SK-N-SH treated with all-trans-retinoic acid at 6 μM for 48 hours (cell line): ENCODE measurements around the gene KCNG4.

Source experiments
- ATAC-seq: fragments of 200-7000 bp; cut with Tn5 transposase; 3 replicates; pipeline ENCODE4 v1.9.1; 2020; ENCODE audit warnings: mild to moderate bottlenecking, moderate library complexity
- ARNTL ChIP-seq: fragments of 450-650 bp; formaldehyde crosslinking; IDR thresholded peaks from 2 replicates; pipeline ENCODE4 v1.5.0; 2020; ENCODE audit warnings: low read depth, mild to moderate bottlenecking, moderate library complexity, borderline replicate concordance
- BACH2 ChIP-seq: fragments of 250-450 bp; sonication (Bioruptor Pico); IDR thresholded peaks from 2 replicates; pipeline ENCODE4 v1.9.0; 2021; ENCODE audit warnings: mild to moderate bottlenecking, borderline replicate concordance
- CSDC2 ChIP-seq: fragments of 250-450 bp; sonication (Bioruptor Pico); IDR thresholded peaks from 2 replicates; pipeline ENCODE4 v1.5.0; 2020; ENCODE audit warnings: mild to moderate bottlenecking, moderate library complexity
- ESRRG ChIP-seq: fragments of 250-450 bp; sonication (Bioruptor Pico); IDR thresholded peaks from 2 replicates; pipeline ENCODE4 v1.6.1; 2021; ENCODE audit warnings: mild to moderate bottlenecking
- GLIS3 ChIP-seq: fragments of 250-450 bp; sonication (Bioruptor Pico); IDR thresholded peaks from 2 replicates; pipeline ENCODE4 v1.5.0; 2020; ENCODE audit warnings: mild to moderate bottlenecking, moderate library complexity
- ISL1 ChIP-seq: fragments of 250-450 bp; sonication (Bioruptor Pico); IDR thresholded peaks from 2 replicates; pipeline ENCODE4 v2.1.2; 2022; ENCODE audit warnings: mild to moderate bottlenecking, moderate library complexity
- OSR1 ChIP-seq: fragments of 250-450 bp; sonication (Bioruptor Pico); IDR thresholded peaks from 2 replicates; pipeline ENCODE4 v1.8.0; 2022; ENCODE audit warnings: moderate library complexity, mild to moderate bottlenecking, inconsistent platforms
- PPARA ChIP-seq: fragments of 250-450 bp; sonication (Bioruptor Pico); IDR thresholded peaks from 2 replicates; pipeline ENCODE4 v1.5.0; 2020; ENCODE audit warnings: mild to moderate bottlenecking, borderline replicate concordance
- RARB ChIP-seq: fragments of 250-450 bp; sonication (Bioruptor Pico); IDR thresholded peaks from 2 replicates; pipeline ENCODE4 v1.8.0; 2021; ENCODE audit warnings: mild to moderate bottlenecking, moderate library complexity
- SNAI2 ChIP-seq: fragments of 250-450 bp; sonication (Bioruptor Pico); IDR thresholded peaks from 2 replicates; pipeline ENCODE4 v1.5.0; 2020; ENCODE audit warnings: mild to moderate bottlenecking, moderate library complexity
- TCF4 ChIP-seq: fragments of 250-450 bp; sonication (Bioruptor Pico); IDR thresholded peaks from 2 replicates; pipeline ENCODE4 v1.8.0; 2021; ENCODE audit warnings: mild to moderate bottlenecking, moderate library complexity, borderline replicate concordance
- TOX ChIP-seq: fragments of 250-450 bp; sonication (Bioruptor Pico); IDR thresholded peaks from 2 replicates; pipeline ENCODE4 v1.8.0; 2021; ENCODE audit warnings: mild to moderate bottlenecking, moderate library complexity, borderline replicate concordance
- ZC3H10 ChIP-seq: fragments of 250-450 bp; sonication (Bioruptor Pico); IDR thresholded peaks from 2 replicates; pipeline ENCODE4 v1.5.1; 2021; ENCODE audit warnings: mild to moderate bottlenecking, moderate library complexity
- ZFP3 ChIP-seq: fragments of 250-450 bp; sonication (Bioruptor Pico); IDR thresholded peaks from 2 replicates; pipeline ENCODE4 v1.5.0; 2020; ENCODE audit warnings: mild to moderate bottlenecking, moderate library complexity
- ZFP30 ChIP-seq: fragments of 450-650 bp; formaldehyde crosslinking; IDR thresholded peaks from 2 replicates; pipeline ENCODE4 v1.5.0; 2022; ENCODE audit warnings: mild to moderate bottlenecking, moderate library complexity
- ZNF565 ChIP-seq: fragments of 450-650 bp; formaldehyde crosslinking; conservative IDR thresholded peaks from 2 replicates; pipeline ENCODE4 v1.5.0; 2020; ENCODE audit warnings: low read depth, mild to moderate bottlenecking, moderate library complexity
- ZNF70 ChIP-seq: fragments of 450-650 bp; formaldehyde crosslinking; IDR thresholded peaks from 2 replicates; pipeline ENCODE4 v1.5.0; 2020; ENCODE audit warnings: mild to moderate bottlenecking, moderate library complexity
- ZNF8 ChIP-seq: fragments of 450-650 bp; formaldehyde crosslinking; IDR thresholded peaks from 2 replicates; pipeline ENCODE4 v1.5.0; 2020; ENCODE audit warnings: mild to moderate bottlenecking, moderate library complexity
- TF ChIP-seq, protein P1 (sequence below): fragments of 250-450 bp; sonication (Bioruptor Pico); IDR thresholded peaks from 2 replicates; pipeline ENCODE4 v1.8.0; 2020; ENCODE audit warnings: mild to moderate bottlenecking, moderate library complexity, borderline replicate concordance
- TF ChIP-seq, protein P2 (sequence below): fragments of 250-450 bp; sonication (Bioruptor Pico); IDR thresholded peaks from 2 replicates; pipeline ENCODE4 v1.5.1; 2021; ENCODE audit warnings: mild to moderate bottlenecking, moderate library complexity
- TF ChIP-seq, protein P3 (sequence below): fragments of 250-450 bp; sonication (Bioruptor Pico); IDR thresholded peaks from 2 replicates; pipeline ENCODE4 v1.5.0; 2020; ENCODE audit warnings: mild to moderate bottlenecking, moderate library complexity
- TF ChIP-seq, protein P4 (sequence below): fragments of 250-450 bp; sonication (Bioruptor Pico); IDR thresholded peaks from 2 replicates; pipeline ENCODE4 v1.5.1; 2020; ENCODE audit warnings: low read depth, mild to moderate bottlenecking, moderate library complexity
- TF ChIP-seq, protein P5 (sequence below): fragments of 250-450 bp; sonication (Bioruptor Pico); IDR thresholded peaks from 2 replicates; pipeline ENCODE4 v1.8.0; 2021; ENCODE audit warnings: low read depth, mild to moderate bottlenecking, moderate library complexity, borderline replicate concordance

KCNG4 gene

DNA sequence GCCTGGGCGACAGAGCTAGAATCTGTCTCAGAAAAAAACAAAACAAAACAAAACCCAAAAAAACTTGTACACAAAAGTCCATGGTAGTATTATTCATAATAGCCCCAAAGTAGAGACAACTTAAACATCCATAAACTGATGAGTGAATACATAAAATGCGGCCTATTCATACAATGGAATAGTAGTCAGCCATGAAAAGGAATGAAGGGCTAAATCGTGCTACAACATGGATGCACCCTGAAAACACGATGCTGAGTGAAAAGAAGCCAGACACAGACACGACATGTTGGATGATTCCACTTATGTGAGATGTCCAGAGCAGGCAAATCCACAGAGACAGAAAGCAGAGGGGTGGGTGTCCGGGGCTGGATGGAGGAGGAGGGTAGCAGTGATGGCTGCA is 12.3 kb downstream of the KCNG4 start:
- TF ChIP-seq ZNF565 (CRISPR knock-in tag) = no peak
- TF ChIP-seq, protein P1, sequence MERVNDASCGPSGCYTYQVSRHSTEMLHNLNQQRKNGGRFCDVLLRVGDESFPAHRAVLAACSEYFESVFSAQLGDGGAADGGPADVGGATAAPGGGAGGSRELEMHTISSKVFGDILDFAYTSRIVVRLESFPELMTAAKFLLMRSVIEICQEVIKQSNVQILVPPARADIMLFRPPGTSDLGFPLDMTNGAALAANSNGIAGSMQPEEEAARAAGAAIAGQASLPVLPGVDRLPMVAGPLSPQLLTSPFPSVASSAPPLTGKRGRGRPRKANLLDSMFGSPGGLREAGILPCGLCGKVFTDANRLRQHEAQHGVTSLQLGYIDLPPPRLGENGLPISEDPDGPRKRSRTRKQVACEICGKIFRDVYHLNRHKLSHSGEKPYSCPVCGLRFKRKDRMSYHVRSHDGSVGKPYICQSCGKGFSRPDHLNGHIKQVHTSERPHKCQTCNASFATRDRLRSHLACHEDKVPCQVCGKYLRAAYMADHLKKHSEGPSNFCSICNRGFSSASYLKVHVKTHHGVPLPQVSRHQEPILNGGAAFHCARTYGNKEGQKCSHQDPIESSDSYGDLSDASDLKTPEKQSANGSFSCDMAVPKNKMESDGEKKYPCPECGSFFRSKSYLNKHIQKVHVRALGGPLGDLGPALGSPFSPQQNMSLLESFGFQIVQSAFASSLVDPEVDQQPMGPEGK (CRISPR knock-in tag) = no peak
- TF ChIP-seq ARNTL (CRISPR knock-in tag) = no peak
- TF ChIP-seq TOX (CRISPR knock-in tag) = no peak
- no peak for TF ChIP-seq RARB
- TF ChIP-seq, protein P2, sequence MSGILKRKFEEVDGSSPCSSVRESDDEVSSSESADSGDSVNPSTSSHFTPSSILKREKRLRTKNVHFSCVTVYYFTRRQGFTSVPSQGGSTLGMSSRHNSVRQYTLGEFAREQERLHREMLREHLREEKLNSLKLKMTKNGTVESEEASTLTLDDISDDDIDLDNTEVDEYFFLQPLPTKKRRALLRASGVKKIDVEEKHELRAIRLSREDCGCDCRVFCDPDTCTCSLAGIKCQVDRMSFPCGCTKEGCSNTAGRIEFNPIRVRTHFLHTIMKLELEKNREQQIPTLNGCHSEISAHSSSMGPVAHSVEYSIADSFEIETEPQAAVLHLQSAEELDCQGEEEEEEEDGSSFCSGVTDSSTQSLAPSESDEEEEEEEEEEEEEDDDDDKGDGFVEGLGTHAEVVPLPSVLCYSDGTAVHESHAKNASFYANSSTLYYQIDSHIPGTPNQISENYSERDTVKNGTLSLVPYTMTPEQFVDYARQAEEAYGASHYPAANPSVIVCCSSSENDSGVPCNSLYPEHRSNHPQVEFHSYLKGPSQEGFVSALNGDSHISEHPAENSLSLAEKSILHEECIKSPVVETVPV = no peak
- no peak for TF ChIP-seq GLIS3
- TF ChIP-seq, protein P3, sequence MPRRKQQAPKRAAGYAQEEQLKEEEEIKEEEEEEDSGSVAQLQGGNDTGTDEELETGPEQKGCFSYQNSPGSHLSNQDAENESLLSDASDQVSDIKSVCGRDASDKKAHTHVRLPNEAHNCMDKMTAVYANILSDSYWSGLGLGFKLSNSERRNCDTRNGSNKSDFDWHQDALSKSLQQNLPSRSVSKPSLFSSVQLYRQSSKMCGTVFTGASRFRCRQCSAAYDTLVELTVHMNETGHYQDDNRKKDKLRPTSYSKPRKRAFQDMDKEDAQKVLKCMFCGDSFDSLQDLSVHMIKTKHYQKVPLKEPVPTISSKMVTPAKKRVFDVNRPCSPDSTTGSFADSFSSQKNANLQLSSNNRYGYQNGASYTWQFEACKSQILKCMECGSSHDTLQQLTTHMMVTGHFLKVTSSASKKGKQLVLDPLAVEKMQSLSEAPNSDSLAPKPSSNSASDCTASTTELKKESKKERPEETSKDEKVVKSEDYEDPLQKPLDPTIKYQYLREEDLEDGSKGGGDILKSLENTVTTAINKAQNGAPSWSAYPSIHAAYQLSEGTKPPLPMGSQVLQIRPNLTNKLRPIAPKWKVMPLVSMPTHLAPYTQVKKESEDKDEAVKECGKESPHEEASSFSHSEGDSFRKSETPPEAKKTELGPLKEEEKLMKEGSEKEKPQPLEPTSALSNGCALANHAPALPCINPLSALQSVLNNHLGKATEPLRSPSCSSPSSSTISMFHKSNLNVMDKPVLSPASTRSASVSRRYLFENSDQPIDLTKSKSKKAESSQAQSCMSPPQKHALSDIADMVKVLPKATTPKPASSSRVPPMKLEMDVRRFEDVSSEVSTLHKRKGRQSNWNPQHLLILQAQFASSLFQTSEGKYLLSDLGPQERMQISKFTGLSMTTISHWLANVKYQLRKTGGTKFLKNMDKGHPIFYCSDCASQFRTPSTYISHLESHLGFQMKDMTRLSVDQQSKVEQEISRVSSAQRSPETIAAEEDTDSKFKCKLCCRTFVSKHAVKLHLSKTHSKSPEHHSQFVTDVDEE (CRISPR knock-in tag) = no peak
- TF ChIP-seq ZFP3 = no peak
- TF ChIP-seq, protein P4, sequence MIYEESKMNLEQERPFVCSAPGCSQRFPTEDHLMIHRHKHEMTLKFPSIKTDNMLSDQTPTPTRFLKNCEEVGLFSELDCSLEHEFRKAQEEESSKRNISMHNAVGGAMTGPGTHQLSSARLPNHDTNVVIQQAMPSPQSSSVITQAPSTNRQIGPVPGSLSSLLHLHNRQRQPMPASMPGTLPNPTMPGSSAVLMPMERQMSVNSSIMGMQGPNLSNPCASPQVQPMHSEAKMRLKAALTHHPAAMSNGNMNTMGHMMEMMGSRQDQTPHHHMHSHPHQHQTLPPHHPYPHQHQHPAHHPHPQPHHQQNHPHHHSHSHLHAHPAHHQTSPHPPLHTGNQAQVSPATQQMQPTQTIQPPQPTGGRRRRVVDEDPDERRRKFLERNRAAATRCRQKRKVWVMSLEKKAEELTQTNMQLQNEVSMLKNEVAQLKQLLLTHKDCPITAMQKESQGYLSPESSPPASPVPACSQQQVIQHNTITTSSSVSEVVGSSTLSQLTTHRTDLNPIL = no peak
- TF ChIP-seq ZFP30 (CRISPR knock-in tag) = no peak
- no peak for TF ChIP-seq CSDC2 (CRISPR knock-in tag)
- TF ChIP-seq ZNF70 (CRISPR knock-in tag) = no peak
- no peak for TF ChIP-seq ISL1 (CRISPR knock-in tag)
- TF ChIP-seq ZNF8 (CRISPR knock-in tag) = no peak
- TF ChIP-seq ZC3H10 (CRISPR knock-in tag) = no peak
- TF ChIP-seq ESRRG (CRISPR knock-in tag) = no peak
- no peak for TF ChIP-seq OSR1 (CRISPR knock-in tag)
- TF ChIP-seq PPARA (CRISPR knock-in tag) = no peak
- ATAC-seq = no peak

DNA sequence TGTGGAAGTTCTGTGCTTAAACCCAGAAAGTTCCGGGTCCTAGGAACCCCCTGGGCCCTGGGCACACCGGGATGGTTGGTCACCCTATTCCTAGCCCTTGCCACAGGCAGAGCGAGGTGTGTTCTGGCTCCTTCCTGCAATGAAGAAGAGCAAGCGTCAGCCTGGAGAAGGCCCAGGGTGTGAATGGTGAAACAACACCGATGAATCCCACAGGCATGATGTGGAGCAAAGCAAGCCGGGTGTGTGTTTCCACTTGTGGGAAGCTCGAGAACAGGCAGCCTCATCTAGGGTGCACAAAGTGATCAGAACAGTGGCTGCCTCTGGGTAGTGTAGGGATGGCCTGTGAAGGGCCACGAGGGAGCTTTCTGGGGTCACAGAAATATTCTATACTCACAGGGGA is 13.8 kb downstream of the KCNG4 start:
- no peak for TF ChIP-seq ZNF565 (CRISPR knock-in tag)
- no peak for TF ChIP-seq ARNTL (CRISPR knock-in tag)
- TF ChIP-seq BACH2 (CRISPR knock-in tag) = no peak
- TF ChIP-seq, protein P1 (CRISPR knock-in tag) = no peak
- no peak for TF ChIP-seq GLIS3
- TF ChIP-seq, protein P4 = no peak
- TF ChIP-seq, protein P2 = no peak
- TF ChIP-seq ZNF70 (CRISPR knock-in tag) = no peak
- no peak for TF ChIP-seq PPARA (CRISPR knock-in tag)
- TF ChIP-seq TOX (CRISPR knock-in tag) = no peak
- no peak for TF ChIP-seq TCF4 (CRISPR knock-in tag)
- TF ChIP-seq, protein P5, sequence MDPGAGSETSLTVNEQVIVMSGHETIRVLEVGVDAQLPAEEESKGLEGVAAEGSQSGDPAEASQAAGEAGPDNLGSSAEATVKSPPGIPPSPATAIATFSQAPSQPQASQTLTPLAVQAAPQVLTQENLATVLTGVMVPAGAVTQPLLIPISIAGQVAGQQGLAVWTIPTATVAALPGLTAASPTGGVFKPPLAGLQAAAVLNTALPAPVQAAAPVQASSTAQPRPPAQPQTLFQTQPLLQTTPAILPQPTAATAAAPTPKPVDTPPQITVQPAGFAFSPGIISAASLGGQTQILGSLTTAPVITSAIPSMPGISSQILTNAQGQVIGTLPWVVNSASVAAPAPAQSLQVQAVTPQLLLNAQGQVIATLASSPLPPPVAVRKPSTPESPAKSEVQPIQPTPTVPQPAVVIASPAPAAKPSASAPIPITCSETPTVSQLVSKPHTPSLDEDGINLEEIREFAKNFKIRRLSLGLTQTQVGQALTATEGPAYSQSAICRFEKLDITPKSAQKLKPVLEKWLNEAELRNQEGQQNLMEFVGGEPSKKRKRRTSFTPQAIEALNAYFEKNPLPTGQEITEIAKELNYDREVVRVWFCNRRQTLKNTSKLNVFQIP = no peak
- TF ChIP-seq ZNF8 (CRISPR knock-in tag) = no peak
- no peak for TF ChIP-seq SNAI2
- TF ChIP-seq RARB = no peak
- no peak for TF ChIP-seq CSDC2 (CRISPR knock-in tag)
- ATAC-seq = no peak
